HG03025 (cell line): ENCODE data around the gene LMBR1.
"Not testable (repeated sequence)": the region's sequence is repeated elsewhere in the genome, so short reads cannot be mapped to it uniquely, and the experiment has no call there.

Experiments used
- ATAC-seq: cut with Tn5 transposase; IDR thresholded peaks from one replicate; pipeline ENCODE4 v1.9.1; 2021; ENCODE audit warnings: mild to moderate bottlenecking, moderate library complexity; ENCODE audit not compliant: unreplicated experiment, low FRiP score

Gene LMBR1

DNA sequence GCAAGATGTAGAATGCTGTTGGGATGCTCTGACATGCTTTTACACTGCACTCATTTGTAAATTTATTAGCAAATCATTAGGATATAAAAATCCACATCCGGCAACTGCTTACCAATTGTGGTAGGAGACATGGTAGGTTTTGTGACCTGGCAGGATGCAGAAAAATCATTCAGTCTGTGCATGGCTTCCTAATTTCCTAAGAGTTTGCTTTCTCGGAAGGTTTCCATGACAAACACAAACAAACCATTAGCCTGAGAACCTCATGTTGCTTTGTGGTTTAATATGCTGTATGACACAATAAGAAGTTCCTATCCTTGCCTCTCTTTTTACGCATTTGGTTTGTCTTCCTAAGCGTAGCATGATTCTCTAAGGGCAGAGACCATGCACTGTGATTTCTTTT, 14.7 kb upstream of the LMBR1 start:
- no peak for ATAC-seq

- no peak for ATAC-seq
These were observed 13.2 kb upstream of the LMBR1 start for GRCh38 chr7:156906200-156906649.

- no peak for ATAC-seq
These were observed 10.4 kb upstream of the LMBR1 start for GRCh38 chr7:156903232-156903909.

DNA sequence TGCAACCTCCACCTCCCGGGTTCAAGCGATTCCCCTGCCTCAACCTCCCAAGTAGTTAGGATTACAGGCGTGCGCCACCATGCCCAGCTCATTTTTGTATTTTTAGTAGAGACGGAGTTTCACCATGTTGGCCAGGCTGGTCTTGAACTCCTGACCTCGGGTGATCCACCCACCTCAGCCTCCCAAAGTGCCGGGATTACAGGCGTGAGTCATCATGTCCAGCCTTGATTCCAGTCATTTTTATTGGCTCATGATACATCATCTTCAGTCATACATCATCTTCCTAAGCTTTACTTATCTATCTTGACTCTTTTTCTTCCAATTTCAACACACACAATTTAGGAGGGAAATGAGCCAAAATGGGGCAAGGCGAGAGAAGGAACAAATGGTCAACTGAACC, 7.1 kb upstream of the LMBR1 start:
- ATAC-seq: not testable (repeated sequence)

- no peak for ATAC-seq
These were observed 6.0 kb upstream of the LMBR1 start for GRCh38 chr7:156898938-156899337.

GRCh38 chr7:156897673-156898072, 4.7 kb upstream of the LMBR1 start:
- no peak for ATAC-seq

DNA sequence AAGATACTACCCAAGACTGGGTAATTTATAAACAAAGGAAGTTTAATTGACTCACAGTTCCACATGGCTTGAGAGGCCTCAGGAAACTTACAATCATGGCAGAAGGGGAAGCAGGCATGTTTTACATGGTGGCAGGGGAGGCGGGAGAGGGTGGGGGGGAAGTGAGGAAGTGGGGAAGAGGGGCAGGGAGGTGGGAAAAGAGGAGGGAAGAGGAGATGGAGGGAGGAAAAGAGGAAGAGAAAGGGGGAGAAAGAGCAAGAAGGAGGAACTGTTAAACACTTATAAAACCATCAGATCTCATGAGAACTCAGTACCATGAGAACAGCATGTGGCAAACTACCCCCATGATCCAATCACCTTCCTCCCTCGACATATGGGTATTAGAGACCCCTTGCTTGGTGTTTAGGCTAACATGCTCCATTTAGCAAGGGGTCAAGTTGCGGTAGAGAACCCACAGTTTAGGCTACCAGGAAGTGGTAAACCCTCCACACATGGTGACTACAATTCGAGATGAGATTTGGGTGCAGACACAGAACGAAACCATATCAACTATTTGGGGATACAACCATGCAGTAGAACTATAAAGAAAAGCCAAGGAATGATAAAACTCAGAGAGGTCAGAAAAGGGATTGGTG, 3.5 kb upstream of the LMBR1 start:
- no peak for ATAC-seq

DNA sequence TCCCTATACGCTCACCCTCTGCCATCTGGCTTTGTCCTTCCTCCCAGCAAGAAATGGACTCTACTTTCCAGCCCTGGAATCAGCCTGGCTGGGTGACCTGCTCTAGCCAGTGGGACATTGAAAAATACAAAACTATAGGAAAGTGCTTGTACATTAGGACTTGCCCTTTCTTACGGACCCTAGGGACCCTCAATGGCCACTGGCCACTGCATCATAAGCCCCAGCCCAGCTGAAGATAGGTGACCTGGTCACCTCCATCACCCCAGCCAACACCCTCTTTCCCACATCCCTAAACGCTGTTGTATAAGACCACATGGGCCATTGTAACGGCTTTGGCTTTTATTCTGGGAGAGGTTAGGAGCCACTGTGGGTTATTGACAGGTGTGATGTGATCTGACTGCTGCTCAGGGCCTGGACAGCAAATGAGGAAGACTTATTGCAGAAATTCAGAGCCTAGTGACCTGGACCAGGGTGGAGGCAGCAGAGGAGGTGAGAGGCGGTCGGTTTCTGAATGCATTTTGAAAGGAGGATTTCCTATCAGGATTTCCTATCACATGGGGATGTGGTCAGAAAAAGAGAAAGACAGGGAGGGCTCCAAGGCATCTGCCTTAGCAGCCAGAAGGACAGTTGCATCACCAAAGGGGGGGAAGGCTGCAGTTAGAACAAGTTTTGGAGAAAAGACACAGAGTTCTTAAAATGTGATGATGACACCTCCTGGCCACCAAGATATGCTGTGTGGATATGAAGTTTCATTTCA, 2.2 kb upstream of the LMBR1 start:
- no peak for ATAC-seq

DNA sequence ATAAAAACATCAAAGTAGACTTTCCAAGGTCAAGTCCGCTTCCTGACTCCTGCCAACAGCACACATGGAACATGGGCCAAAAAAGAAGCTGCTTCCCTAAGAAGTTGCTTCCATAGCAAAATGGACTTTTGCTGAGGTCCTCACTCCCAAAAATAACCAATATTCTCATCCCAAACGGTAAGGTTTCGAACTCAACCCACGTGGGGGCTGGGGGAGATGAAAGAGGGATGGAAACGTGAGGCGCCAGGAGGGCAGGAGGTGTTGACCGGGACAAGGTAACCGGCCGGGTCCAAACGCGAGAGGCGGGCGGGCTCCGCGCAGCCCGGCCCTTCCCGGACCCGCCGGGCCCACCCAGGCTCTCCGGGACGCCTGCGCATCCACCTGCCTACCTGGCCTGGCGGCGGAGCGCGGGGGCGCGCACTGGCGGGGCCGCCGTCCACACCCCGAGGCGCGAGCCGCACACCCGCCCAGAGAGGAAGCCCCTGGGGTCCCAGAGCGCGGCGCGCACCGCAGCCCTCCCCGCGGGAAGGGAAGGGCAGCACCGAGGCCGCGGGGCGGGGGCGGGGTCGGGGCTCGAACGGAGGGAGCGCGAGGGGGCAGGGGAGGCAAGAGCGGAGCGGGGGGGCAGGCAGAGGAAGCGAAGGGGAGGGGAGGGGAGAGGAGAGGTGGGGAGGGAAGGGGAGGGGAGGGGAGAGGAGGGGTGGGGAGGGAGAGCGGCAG, 742 bp downstream of the LMBR1 start:
- ATAC-seq: peak; percentile 13

DNA sequence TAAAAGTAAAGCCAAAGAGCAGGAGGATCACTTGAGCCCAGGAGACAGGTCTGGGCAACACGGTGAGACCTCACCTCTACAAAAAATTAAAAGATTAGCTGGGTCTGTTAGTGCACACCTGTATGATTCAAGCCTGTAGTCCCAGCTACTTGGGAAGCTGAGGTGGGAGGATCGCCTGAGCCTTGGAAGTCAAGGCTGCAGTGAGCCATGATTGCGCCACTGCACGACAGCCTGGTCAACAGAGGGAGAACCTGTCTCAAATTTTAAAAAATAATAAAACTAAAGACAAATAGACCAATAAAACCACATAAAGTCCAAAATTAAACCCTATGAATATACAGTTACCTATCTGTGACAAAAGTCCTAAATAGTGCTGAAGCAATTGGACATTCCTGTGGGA, 3.2 kb downstream of the LMBR1 start:
- no peak for ATAC-seq

GRCh38 chr7:156889089-156889488, 3.9 kb downstream of the LMBR1 start:
- ATAC-seq: no peak

- no peak for ATAC-seq
These were observed 6.8 kb downstream of the LMBR1 start for GRCh38 chr7:156886020-156886795.

- ATAC-seq: no peak
These were observed 11.3 kb downstream of the LMBR1 start for GRCh38 chr7:156881679-156882078.

- ATAC-seq: no peak
These were observed 17.2 kb downstream of the LMBR1 start for GRCh38 chr7:156875766-156876165.

GRCh38 chr7:156868363-156868762, 24.6 kb downstream of the LMBR1 start:
- not testable (repeated sequence) for ATAC-seq

- ATAC-seq: no peak
These were observed 27.5 kb downstream of the LMBR1 start for GRCh38 chr7:156865493-156865892.

GRCh38 chr7:156862022-156862421, 31.0 kb downstream of the LMBR1 start:
- ATAC-seq: not testable (repeated sequence)

DNA sequence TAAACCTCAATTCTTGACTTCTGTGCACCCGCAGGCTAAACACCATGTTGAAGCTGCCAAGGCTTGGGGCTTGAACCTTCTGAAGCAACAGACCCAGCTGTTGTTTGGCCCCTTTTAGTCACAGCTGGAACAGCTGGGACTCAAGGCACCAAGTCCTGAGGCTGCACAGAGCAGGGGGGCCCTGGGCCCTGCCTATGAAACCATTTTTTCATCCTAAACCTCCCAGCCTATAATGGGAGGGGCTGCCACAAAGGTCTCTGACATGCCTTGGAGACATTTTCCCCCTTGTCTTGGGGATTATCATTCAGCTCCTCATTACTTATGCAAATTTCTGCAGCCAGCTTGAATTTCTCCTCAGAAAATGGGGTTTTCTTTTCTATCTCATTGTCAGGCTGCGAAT, 31.8 kb downstream of the LMBR1 start:
- ATAC-seq: no peak

DNA sequence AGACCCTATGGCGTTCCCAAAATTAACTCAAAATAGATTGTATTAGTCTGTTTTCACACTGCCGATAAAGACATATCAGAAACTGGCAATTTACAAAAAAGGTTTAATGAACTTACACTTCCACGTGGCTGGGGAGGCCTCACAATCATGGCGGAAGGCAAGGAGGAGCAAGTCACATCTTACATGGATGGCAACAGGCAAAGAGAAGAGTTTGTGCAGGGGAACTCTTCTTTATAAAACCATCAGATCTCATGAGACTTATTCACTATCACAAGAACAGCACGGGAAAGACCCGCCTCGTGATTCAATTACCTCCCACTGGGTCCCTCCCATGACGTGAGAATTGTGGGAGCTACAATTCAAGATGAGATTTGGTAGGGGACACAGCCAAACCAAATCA, 32.9 kb downstream of the LMBR1 start:
- not testable (repeated sequence) for ATAC-seq

DNA sequence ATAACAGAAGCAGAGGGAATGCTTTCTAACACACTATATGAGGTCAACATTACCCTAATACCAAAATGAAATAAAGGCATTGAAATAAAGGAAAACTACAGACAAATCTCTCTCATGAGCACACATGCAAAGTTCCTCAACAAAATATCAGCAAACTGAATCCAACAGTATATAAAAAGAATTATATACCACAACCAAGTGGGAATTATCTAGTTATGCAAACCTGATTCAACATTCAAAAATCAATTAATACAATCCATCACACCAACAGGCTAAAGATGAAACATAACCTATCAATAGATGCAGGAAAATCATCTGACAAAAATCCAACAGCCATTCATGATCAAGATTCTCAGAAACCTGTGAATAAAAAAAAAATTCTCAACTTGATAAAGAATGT, 34.5 kb downstream of the LMBR1 start:
- ATAC-seq: no peak
